ENCODE measurements around the gene KRTAP12-4.
"Not testable (repeated sequence)": the region's sequence is repeated elsewhere in the genome, so short reads cannot be mapped to it uniquely, and the experiment has no call there.

- TF ChIP-seq CTCF, POLR2A (IDR thresholded peaks at IDR 0.05): not testable (repeated sequence)
Measured at GRCh38 chr21:44689740-44690139, 35.3 kb upstream of the KRTAP12-4 start.
